ENCODE results near the gene PAX9. TPM values are rescaled to one million over a fixed set of nuclear protein-coding genes. Genes with fewer than 3 reads are reported as not detected.
A peak's percentile ranks its signal among the peaks of the same experiment; 100 is the strongest.

PAX9 gene
- total RNA-seq, 1 experiment from 2014 or later, result 14.9 TPM

GRCh38 chr14:36647417-36647823, 14.2 kb upstream of the PAX9 start:
- CTCF ChIA-PET, result interaction anchor here (1.8 to 2.7 kb wide), 2 partner anchors 295 to 470 kb away, joined by 18 to 23 read pairs; no protein-coding TSS in a partner anchor
- H3K4me3 ChIP-seq (ENCODE audit: low read length), result peak overlapping the region; percentile 82
- H3F3A ChIP-seq (ENCODE audit: low read length, unreplicated experiment), result no peaks in the 10 kb centered on the region
- H3K4me2 ChIP-seq (ENCODE audit: low read length), result peak overlapping the region; percentile 99
- no peaks in the 10 kb centered on the region for H4K20me1 ChIP-seq (ENCODE audit: low read length)
- no peaks in the 10 kb centered on the region for H3K36me3 ChIP-seq (ENCODE audit: low read depth, low read length)
- peaks cover 9% of the 10 kb centered on the region for H3K4me1 ChIP-seq (ENCODE audit: insufficient read depth, low read length)
- no peak for TF ChIP-seq EZH2phosphoT487 (IDR thresholded peaks at IDR 0.05; ENCODE audit: borderline replicate concordance, low read length)
- TF ChIP-seq CTCF (conservative IDR thresholded peaks at IDR 0.05; ENCODE audit: low read depth, low read length), result no peak
- TF ChIP-seq EZH2 (IDR thresholded peaks at IDR 0.05; ENCODE audit: low read length, unreplicated experiment), result no peak
- POLR2A ChIA-PET (ENCODE audit: unreplicated experiment), result no interaction called here
- no TSS peak for BruUV-seq (replicated peaks)
- H3K27me3 ChIP-seq (ENCODE audit: low read length), result no peaks in the 10 kb centered on the region
- ATAC-seq (no peak), DNase-seq (no peak)
- no peak overlapping the region for H3K27ac ChIP-seq (ENCODE audit: low read length)
- H3K9me2 ChIP-seq (replicated peaks; ENCODE audit: low read length), result no peaks in the 10 kb centered on the region
- intact Hi-C loops (cut with micrococcal nuclease), result no loop called here
- peak overlapping the region; percentile 36; the same call in 1 of the 2 replicates for H3K9ac ChIP-seq (ENCODE audit: low read length)
- H2AFZ ChIP-seq (ENCODE audit: low read length), result peak overlapping the region; percentile 98
- no peaks in the 10 kb centered on the region for H3K9me3 ChIP-seq (ENCODE audit: low read length)
- H3K79me2 ChIP-seq (ENCODE audit: low read length), result no peaks in the 10 kb centered on the region

- ChIA-PET POLR2A (ENCODE audit: unreplicated experiment) (no interaction called here), CTCF (interaction anchor here (0.6 to 2.7 kb wide), 10 partner anchors 13 to 550 kb away, joined by 3 to 23 read pairs (median 4); partner anchors contain the start of gene PAX9)
- DNase-seq (peak; percentile 73), ATAC-seq (peak; percentile 93)
- peak; percentile 86 for TF ChIP-seq CTCF (conservative IDR thresholded peaks at IDR 0.05; ENCODE audit: low read depth, low read length)
- no peak for TF ChIP-seq EZH2phosphoT487 (IDR thresholded peaks at IDR 0.05; ENCODE audit: borderline replicate concordance, low read length)
- TF ChIP-seq EZH2 (IDR thresholded peaks at IDR 0.05; ENCODE audit: low read length, unreplicated experiment), result no peak
- H3K36me3 ChIP-seq (ENCODE audit: low read depth, low read length), result no peaks in the 10 kb centered on the region
- no peaks in the 10 kb centered on the region for H3K79me2 ChIP-seq (ENCODE audit: low read length)
- H3K4me3 ChIP-seq (ENCODE audit: low read length), result peak overlapping the region; percentile 82
- intact Hi-C loops (cut with micrococcal nuclease), result loop anchor here (1.0 to 2.0 kb wide), 4 partner anchors 99 to 502 kb away; no protein-coding TSS in a partner anchor
- no TSS peak for BruUV-seq (replicated peaks)
- no peaks in the 10 kb centered on the region for H4K20me1 ChIP-seq (ENCODE audit: low read length)
- H3F3A ChIP-seq (ENCODE audit: low read length, unreplicated experiment), result no peaks in the 10 kb centered on the region
- peak overlapping the region; percentile 99 for H3K4me2 ChIP-seq (ENCODE audit: low read length)
- peaks cover 15% of the 10 kb centered on the region for H3K4me1 ChIP-seq (ENCODE audit: insufficient read depth, low read length)
- H3K9me3 ChIP-seq (ENCODE audit: low read length), result no peaks in the 10 kb centered on the region
- H2AFZ ChIP-seq (ENCODE audit: low read length), result peak overlapping the region; percentile 98
- peak overlapping the region; percentile 36 for H3K9ac ChIP-seq (ENCODE audit: low read length)
- H3K27ac ChIP-seq (ENCODE audit: low read length), result no peak overlapping the region
- H3K27me3 ChIP-seq (ENCODE audit: low read length), result no peaks in the 10 kb centered on the region
- H3K9me2 ChIP-seq (replicated peaks; ENCODE audit: low read length), result no peaks in the 10 kb centered on the region
Measured at GRCh38 chr14:36647824-36648753, 13.6 kb upstream of the PAX9 start.
